ENCODE measurements around the gene PDXP.

DNA sequence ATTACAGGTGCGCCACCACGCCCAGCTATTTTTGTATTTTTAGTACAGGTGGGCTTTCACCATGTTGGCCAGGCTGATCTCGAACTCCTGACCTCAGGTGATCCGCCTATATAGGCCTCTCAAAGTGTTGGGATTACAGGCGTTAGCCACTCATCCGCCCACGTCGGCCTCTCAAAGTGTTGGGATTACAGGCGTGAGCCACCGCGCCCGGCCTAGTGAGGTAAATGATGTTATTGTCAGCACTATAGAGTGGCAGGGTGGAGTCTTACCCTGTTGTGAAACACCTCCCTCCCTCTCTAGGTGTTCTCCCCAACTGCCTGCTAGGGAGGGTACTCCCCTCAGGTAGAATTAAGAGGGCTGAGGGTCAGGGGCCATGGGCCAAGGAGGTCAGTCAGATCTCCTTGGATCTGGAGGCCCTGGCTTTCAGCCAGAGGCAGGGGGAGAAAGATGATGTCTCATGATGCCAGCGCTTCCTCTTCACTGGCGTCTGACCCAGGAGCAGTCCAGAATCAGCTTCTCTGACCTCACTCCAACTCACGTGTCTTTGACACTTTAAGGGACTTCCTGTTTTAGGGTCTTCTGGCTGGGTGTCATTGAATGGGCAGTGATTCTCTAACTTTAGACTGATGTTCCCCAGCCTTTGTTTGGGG, 47.9 kb upstream of the PDXP start:
- TF ChIP-seq, protein P1, sequence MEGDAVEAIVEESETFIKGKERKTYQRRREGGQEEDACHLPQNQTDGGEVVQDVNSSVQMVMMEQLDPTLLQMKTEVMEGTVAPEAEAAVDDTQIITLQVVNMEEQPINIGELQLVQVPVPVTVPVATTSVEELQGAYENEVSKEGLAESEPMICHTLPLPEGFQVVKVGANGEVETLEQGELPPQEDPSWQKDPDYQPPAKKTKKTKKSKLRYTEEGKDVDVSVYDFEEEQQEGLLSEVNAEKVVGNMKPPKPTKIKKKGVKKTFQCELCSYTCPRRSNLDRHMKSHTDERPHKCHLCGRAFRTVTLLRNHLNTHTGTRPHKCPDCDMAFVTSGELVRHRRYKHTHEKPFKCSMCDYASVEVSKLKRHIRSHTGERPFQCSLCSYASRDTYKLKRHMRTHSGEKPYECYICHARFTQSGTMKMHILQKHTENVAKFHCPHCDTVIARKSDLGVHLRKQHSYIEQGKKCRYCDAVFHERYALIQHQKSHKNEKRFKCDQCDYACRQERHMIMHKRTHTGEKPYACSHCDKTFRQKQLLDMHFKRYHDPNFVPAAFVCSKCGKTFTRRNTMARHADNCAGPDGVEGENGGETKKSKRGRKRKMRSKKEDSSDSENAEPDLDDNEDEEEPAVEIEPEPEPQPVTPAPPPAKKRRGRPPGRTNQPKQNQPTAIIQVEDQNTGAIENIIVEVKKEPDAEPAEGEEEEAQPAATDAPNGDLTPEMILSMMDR (IDR thresholded peaks at IDR 0.05) = no peak
- TF ChIP-seq ZFX (IDR thresholded peaks at IDR 0.05; ENCODE audit: borderline replicate concordance) = no peak
